Activated CD8-positive, alpha-beta memory T cell treated with anti-CD3 and anti-CD28 coated beads for 48 hours (primary cell): ENCODE data around the gene TCHP.

Source experiments
- DNase-seq, 3 experiments: peaks; one replicate each; pipeline ENCODE4 v3.0.0-alpha.2; 2020; ENCODE audit warnings: low read depth in 2 of 3, low spot score in 2 of 3

Gene TCHP

DNA sequence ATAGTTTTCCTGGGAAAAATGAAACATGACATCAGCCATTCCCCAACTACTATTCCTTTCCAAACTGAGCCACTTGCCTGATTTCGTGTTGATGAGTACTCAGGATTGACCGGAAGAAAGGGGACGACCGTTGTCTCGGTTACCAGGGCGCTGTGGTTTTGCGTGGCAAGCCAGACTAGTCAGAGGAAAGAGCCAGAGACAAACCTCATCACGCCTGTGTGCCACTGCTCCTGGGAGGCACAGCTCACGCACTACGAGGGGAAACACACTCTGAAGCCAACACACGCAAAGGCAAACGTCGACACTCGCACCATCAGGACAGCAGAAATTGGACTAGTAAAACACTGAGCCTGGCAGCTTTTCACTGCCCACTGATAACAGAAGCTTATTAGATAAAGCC lies 61.1 kb downstream of the TCHP start:
- no peak for DNase-seq

DNA sequence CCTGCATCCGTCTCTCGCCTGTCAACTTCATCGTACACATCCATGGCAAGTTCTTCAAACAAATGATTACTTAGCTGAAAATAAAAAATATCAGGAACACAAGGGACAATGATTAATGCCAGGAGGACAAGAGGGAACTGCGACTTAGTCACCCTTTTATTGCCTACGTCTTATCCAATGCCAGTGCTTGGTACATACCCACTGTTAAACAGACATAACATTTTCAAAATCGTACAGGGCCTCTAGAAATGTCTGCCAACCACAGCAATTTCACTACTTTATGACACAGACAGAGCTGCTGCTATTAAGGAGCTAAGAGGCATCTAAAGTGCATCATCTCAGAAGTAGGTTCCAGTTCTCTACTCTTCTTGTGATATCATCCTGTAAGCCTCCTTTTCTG lies 61.5 kb downstream of the TCHP start:
- no peak for DNase-seq

DNA sequence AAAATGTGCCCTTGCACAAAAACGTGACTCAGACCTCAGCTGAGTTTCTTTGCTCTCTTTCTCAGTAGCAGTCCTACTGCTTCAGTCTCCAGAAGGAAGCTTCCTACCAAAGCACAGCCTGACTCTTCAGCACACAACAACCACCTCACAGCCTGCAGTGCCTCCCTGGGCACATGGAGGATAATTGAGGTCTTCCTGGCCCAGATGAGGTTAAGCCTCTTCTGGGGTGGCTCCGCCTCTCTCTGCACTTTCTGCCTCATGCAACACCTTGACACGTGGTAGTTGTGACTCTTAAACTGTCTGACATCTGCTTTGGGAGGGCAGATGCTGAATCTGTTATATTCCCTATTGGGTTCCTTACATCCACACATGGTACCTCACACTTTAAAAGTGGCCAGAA lies 62.3 kb downstream of the TCHP start:
- no peak for DNase-seq

DNA sequence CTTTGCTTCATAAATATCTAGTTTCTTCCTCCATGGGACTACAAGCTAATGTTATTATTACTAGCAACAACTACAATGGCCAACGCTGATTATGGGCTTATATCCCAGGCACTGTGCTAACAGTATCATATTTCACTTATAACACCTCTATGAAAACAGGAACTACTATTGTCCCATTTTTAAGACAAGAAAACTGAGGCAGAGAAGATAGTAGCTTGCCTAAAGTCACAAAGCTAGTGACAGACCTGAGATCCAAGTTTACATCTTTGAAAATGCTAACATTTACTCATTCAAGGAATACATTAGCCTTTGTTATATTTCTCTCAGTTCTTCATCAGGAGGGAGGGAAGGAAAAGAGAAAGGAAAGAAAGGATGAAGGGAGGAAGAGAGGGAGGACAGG lies 63.3 kb downstream of the TCHP start:
- no peak for DNase-seq

DNA sequence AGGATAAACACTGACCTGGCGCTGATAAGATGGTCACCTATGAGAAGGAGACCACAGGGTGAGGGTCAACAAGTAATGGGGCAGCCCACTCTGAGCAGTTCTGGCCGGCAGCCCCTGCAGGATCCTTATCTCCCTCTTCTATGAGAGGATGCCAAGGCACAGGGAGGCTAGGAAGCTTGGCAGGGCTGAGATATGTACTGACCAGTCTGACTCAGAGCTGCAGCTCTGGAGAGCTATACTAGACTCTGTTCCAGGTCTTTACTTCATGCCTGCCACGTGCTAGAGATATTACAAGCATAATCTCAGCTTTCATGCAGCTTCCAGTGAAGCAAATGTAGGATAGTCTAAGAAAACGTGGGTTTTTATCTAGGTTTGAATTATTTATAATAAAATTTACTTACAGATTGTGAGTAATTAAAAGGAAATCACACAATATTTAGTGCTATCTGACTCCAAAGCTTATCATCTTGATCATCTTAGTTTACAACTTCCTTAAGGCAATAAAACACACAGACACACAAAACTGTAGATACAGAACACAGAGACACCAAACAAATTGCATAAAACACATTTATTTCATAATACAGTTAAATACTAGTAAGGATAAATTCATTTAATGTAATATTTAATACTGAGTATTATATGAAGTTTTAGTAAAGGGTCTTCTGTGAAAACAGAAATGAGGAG lies 63.8 kb downstream of the TCHP start:
- DNase-seq, result no peak

DNA sequence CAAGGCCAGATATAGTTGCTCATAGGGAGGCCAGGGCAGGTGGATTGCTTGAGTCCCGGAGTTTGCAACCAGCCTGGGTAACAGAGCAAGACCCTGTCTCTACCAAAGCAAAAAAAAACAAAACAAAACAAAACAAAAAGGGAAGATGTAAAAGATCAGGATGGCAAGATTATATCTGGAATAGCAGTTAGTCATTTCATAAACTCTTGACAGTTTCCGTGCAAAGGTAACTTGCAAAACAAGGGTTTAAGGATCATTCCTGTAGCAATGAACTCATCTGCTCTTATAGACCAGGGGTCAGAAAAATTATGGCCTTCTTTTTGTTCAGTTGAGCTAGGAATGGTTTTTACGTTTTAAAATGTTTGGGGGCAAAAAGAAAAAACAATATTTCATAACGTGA lies 66.5 kb downstream of the TCHP start:
- DNase-seq, result no peak

DNA sequence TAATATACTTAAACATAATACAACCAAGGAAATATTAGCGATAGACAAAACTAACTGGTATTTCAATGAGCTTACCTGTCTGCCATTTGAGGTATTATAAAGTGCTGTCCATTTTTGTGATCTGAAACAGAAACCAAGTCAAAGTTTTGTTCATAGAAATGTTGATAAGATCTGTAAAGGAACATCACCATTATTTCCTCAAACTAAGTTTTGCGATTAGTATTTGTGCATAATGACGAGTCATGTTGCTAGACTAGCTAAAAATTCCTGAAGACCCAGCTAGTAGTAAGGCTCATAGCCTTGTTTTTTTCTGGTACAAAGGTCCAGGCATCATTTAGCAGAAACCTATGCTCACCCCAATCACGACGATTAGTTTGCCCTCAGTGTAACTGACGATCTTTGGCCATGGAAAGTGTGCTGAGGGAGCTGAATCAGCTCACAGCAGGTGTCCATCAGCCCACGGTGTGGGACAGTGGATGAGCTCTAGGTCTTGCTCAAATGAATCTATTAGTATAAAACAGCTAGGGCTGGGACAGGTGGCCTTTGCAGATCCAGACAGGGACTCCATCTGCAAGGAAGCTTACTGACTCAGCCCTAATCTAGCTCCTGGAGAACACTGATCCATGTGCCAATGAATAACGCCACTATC lies 67.4 kb downstream of the TCHP start:
- DNase-seq, result no peak
